Measurements from ENCODE around the gene ENTPD2.

GRCh38 chr9:137008312-137008711, 45.5 kb downstream of the ENTPD2 start:
- TF ChIP-seq CTCF (IDR thresholded peaks at IDR 0.05; ENCODE audit: extremely low read depth in 1 of 2, insufficient read depth in 1 of 2, low read depth in 1 of 2, low read length in 2 of 2) (no peak), POLR2A (IDR thresholded peaks at IDR 0.05; ENCODE audit: low read depth, low read length) (no peak), POLR2AphosphoS5 (IDR thresholded peaks at IDR 0.05; ENCODE audit: insufficient read depth, low read depth, low read length) (no peak)
